Heart left ventricle (tissue), 13 donors: Measurements from ENCODE around the gene PLOD2.

Experiments
- POLR2A ChIP-seq, 2 donors: fragments of 450-650 bp; IDR thresholded peaks; one replicate each; pipeline ENCODE4 v1.6.1; 2017; ENCODE audit warnings: antibody characterized with exemption in 2 of 2, mild to moderate bottlenecking in 2 of 2, moderate library complexity in 2 of 2
- TF ChIP-seq, protein P1 (sequence below), 12 donors: fragments of 200-600 bp; sonication (generic) in 4 of 12; IDR thresholded peaks; one replicate each; pipeline versions ENCODE4 v1.5.0 to v1.8.0; 2018 to 2022; ENCODE audit warnings: antibody characterized with exemption in 12 of 12, mild to moderate bottlenecking in 5 of 12
- donor health status: ischemic (EF 13 %, LVEDD 7.1; RV severe dilation, severe dysfunction).
- donor health status: DM: no; HTN: yes; CAD: no.
- donor health status: DM: no; HTN: no; CAD: no.
- donor health status: ischemic (EF 25% LVEDD 6.9; RV normal size, moderate dysfunction).
- donor health status: ischemic (EF 25% LVEDD 5.7; RV mildly dilated, moderate dysfunction).
- donor health status: ischemic (EF 35%, LVEDD 5.7; RV mildly dilated, moderate dysfunction).
- donor health status: nonischemic (EF 11% LVEDD 7.7; RV severe dilation, severe dysfunction).
- donor health status: DM: yes; HTN: yes; CAD: no.
- donor health status: PGD.
- donor health status: ischemic (EF 29% LVEDD 5.4; RV normal size, mild dysfunction).
- donor health status: nonischemic (EF 23%, LVEDD 6.1; RV moderate dilation, normal function).

- TF ChIP-seq, protein P1, sequence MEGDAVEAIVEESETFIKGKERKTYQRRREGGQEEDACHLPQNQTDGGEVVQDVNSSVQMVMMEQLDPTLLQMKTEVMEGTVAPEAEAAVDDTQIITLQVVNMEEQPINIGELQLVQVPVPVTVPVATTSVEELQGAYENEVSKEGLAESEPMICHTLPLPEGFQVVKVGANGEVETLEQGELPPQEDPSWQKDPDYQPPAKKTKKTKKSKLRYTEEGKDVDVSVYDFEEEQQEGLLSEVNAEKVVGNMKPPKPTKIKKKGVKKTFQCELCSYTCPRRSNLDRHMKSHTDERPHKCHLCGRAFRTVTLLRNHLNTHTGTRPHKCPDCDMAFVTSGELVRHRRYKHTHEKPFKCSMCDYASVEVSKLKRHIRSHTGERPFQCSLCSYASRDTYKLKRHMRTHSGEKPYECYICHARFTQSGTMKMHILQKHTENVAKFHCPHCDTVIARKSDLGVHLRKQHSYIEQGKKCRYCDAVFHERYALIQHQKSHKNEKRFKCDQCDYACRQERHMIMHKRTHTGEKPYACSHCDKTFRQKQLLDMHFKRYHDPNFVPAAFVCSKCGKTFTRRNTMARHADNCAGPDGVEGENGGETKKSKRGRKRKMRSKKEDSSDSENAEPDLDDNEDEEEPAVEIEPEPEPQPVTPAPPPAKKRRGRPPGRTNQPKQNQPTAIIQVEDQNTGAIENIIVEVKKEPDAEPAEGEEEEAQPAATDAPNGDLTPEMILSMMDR (IDR thresholded peaks at IDR 0.05): no peak
- TF ChIP-seq POLR2A (IDR thresholded peaks at IDR 0.05): no peak
These were observed 18.2 kb downstream of the PLOD2 start for GRCh38 chr3:146142757-146143156.
